ENCODE data around the gene CPXM1.
"Not testable (repeated sequence)": the region's sequence is repeated elsewhere in the genome, so short reads cannot be mapped to it uniquely, and the experiment has no call there.

The CPXM1 gene

DNA sequence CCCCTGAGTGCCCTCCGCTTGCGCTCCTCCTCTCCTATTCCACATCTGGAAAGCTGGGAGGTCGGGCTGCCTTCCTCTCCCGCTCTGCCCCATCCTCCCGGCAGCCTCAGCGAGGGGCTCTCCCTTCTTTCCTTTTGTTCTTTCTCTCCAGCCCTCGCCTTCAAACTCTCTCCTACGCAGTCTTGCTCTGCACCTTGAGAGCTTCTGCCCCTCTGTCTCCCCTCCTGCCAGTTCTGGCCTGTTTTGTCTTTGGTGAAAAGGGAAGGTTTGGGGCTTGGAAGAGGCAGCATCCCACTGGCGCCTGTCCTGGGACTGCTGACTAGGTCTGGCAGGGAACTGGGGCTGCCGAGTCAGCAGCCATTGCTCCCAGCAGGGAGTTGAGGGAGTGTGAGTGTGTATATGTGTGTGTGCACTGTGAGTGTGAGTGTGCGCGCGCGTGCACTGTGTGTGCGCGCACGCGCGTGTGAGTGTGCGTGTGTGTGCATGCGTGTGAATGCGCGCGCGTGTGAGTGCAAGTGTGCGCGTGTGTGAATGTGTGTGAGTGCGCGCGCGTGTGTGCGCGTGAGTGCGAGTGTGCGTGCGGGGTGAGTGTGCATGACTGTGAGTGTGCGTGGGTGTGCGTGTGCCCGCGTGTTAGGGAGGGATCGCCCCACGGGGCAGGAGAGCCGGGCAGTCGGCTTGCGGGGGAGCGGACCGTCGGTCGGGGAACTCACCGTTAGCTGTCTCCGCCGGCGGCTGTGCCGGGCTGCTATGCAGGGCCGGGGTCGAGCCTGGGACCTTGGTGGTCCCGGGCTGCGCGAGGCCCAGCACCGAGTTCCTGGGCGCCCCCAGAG is 523 bp downstream of the CPXM1 start:
- no peak for DNase-seq

DNA sequence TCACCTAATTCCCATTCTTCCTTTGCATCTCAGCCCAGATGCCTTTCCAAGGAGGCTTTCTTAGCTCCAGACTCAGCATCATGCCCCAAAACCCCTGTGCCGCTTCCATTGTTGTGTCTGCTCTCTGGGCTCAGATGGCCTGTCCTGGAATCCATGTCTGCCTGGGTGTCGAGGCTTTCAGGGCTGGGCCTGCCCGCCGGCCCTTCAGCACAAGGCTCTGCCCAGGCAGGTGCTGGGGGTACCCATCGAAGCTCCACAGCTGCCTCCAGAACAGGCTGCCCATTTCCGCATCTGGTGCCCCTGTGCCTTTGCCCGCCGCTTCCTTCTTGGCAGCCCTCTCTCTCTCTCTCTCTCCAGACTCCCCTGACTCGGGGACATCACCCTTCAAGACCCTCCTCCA is 1.2 kb downstream of the CPXM1 start:
- no peak for DNase-seq

DNA sequence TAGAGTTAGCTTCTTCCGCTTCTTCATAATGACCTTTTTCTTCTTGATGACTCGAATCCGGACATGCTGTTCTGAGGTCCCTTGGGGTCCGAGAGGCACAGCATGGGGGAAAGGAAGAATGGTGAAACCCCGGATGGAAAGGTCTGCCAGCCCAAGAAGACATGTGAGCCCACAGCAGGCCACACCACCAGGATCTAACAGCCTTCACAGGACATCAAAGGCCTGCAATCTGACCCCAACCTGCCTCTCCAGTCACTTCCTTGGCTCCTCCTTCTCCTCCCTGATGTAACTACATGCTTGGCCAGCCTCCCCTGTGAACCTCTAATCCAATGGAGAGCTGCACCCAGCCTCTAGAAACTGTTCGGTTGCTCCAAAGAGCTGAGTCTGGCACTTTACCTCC is 1.6 kb downstream of the CPXM1 start:
- DNase-seq = no peak

GRCh38 chr20:2798095-2798805 is 2.2 kb downstream of the CPXM1 start:
- DNase-seq = no peak

DNA sequence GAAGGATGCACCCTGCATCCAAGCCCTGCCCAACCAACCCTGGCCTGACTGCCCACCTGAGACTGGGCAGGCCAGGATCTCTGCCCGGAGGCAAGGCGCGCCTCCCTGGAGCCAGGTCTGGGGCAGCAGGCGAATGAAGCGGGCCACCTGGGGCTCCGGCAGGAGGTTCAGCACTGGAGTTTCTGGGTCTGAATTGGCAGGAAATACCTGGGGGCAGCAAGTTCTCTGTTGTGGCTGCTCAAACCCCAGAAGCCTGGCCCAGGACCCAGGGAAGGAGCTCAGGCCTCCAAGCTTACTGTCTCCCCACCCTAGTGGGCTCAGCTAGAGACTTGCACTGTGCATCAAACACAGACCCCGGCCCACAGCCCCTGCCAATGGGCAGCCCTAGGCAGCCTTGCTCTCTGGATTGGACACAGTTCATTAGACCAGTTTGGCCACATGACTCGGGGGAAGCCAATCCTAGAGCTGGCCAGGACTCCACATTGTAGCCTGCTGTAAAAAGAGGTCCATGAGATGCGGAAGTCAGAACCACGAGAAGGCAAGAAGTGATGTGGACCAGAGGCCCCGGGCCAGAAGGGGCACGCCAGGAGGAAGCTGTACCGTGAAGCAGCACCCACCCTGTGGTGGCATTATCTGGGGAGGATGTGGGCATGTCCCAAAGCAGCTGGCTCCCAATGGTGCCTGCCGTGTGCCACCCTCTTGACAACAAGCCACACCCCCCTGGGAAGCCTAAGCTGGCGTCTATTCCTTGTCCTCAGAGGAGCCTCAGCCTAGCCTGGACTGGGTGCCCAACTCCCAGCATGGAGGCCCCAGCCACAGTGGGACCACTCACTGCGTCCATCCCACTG is 3.1 kb downstream of the CPXM1 start:
- DNase-seq = no peak

- DNase-seq = no peak
Observed at GRCh38 chr20:2796011-2796660, 4.3 kb downstream of the CPXM1 start.

DNA sequence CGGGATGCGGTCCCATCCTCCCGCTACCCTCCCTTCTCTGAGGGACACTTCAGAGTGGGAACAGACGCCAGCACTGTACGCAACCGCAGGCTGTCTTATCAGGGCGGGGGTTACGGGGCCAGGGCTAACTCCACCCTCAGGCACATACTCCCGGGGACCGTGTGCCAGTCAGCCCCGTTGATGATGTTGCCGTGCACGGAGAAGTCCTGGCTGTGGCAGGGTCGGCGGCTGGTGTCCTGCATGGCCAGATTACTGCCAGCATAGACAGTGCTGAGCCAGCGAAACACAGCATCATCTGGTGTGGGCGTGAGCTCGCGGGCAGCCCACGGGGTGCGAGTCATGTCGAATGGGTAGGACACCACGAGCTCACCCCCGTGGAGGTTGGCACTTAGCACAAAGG is 5.0 kb downstream of the CPXM1 start:
- no peak for DNase-seq

DNA sequence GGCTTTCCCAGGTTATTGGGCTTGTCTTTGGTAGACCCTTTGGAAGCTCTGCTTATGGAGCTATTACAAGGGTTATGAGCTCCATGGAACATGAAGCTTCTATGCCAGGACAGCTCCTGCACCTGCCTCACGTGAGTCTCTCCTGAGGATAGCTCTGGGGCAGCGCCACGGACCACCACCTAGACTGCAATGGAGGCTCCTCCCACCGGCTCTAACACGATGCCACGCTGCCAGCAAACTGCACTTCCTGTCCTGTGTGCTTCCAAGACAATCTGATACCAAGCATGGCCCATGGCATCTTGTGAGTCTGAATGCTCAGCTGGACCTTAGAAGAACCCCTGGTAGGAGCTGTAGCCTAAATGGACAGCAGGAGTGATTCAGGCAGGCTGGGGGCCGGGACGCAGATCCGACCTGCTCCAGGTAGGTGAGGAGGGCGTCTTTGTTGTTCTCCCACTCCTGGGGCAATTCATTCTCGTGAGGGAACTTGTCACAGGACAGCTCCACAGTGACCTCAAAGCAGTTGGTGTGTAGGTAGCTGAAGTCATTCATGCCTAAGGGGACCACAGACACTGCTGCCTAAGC is 5.5 kb downstream of the CPXM1 start:
- no peak for DNase-seq

- no peak for DNase-seq
Observed at GRCh38 chr20:2794202-2794748, 6.2 kb downstream of the CPXM1 start.

DNA sequence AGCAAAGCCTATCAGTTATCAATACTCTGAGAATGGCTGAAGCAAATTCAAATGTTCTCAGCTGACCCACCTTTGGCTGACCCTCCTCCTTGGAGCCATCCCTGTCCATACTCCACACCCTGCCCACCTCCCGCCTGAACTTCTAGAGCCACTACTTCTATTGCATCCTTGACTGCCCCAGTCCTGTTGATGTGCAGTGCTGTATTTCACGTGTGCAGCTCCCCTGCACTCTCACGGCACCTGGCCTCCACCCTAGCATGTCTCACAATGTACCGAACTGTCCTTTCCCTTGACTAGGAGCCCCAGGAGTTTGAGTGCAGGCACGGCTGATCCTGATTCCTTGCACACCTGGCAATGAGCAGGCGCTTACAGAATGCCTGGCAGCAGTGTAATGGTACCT is 7.0 kb downstream of the CPXM1 start:
- no peak for DNase-seq

DNA sequence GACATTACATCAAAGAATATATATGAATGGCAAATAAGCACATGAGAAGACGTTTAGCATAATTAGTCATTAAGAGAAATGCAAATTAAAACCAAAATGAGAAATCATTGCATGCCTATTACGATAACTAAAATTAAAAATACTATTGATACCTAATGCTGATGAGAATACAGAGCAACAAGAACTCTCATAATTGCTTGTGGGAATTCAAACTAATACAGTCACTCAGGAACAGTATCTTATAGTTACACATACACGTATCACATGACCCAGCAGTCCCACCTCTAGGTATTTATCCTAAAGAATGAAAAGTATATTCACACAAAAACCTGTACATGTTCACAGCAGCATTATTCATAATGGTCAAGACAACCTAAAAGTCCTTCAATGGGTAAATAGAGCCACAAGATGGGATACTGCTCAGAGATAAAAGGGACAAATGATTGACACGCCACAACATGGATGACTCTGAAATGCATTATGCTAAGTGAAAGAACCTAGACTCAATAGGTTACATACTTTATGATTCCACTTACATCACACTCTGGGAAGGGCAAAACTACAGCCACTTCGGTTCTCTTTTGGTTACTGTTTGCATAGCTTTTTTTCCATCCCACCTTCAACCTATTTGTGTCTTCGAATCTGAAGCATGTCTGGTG is 16.4 kb downstream of the CPXM1 start:
- no peak for DNase-seq

DNA sequence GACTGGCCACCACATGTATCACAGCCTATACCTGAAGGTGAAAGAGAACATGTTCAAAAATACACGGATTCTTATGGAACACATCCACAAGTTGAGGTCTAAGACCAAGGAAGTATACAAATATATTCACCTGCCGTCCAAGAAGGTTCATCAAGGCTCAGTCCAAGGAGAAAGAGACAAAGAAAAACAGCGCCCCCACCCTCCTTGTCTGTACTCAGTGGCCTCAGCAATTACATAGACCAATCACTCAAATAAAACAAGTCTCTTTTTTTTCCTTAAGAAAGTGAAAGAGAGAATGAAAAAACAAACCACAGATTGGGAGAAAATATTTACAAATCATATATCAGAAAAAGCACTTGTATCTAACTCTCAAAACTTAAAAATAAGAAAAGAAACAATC is 19.5 kb downstream of the CPXM1 start:
- DNase-seq = no peak

- DNase-seq = no peak
Observed at GRCh38 chr20:2778602-2779321, 21.7 kb downstream of the CPXM1 start.

DNA sequence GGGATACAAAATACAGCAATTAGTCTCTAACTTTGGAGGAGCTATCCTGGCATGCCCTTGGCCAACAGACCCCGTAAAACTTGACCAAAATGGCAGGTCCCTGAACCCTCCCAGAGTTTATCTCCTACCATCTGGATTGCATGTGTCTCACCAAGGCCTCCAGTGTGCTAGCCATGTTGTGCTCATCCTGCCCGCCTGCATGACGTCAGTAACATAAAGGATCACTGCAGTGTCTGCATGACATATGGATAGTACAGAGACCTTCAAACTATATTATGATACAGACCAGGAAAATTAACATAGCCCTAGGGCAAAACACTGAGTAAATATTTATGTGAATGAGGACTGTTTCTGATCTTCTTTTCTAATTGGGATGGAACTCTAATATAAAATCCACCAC is 25.3 kb downstream of the CPXM1 start:
- DNase-seq = no peak

DNA sequence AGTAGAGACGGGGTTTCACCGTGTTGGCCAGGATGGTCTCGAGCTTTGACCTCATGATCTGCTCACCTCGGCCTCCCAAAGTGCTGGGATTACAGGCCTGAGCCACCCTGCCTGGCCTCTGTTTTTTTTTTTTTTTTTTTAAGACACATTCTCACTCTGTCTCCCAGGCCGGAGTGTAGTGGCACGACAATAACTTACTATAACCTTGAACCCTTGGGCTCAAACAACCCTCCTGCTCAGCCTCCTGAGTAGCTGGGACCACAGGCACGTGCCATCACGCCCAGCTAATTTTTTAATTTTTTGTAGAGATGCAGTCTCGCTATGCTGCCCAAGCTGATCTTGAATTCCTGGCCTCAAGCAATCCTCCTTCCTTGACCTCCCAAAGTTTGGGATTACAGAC is 26.6 kb downstream of the CPXM1 start:
- DNase-seq = no peak

- no peak for DNase-seq
Observed at GRCh38 chr20:2771631-2772080, 28.8 kb downstream of the CPXM1 start.

- not testable (repeated sequence) for DNase-seq
Observed at GRCh38 chr20:2770091-2770490, 30.3 kb downstream of the CPXM1 start.

- DNase-seq = no peak
Observed at GRCh38 chr20:2768632-2769015, 31.8 kb downstream of the CPXM1 start.

DNA sequence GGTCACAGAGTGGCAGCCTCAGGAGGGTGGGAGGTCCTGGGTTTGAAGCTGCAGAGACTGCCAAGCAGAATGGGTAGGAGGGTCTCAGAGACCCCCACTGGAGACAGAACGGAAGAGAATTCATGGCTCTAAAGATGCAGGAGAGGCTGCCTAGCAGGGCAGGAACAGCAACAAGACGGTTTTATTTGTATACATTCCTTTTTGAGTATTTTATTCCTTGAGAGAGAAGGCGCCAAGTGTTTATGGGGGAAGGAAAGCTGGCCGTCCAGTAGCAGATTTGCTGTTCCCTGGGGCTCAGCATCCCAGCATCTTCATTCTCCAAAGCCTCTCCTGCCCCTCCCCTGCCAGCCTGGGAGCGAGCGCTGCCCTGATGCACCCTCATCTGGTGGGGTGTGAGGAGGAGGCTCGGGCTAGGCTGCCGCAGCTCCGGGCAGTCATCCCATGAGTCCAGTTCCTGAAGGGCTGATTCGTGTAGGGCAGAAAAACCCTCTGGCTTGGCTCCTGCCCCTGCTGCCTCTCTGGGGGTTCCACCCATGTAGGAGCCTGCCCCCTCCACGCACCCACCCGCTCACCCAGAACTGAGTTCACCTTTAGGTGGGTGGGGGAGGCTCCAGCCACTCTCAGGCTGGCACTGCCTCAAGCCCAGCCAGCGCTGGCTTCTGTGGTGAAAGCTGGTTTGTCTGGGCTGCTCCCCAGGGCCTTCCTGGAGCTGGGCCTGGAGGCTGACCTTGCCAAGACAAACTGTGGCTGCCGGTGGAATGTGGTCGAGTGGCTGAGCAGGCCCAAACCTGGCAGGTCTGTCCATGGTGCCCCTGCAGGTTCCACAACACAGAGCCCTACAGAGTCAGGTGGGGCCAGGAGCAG is 32.4 kb downstream of the CPXM1 start:
- no peak for DNase-seq

GRCh38 chr20:2763186-2763585 is 37.2 kb downstream of the CPXM1 start:
- DNase-seq = no peak
